B cell (primary cell): ENCODE results near the gene PMVK. TPM values are rescaled to one million over a fixed set of nuclear protein-coding genes. Genes with fewer than 3 reads are reported as not detected.

Experiments used
- ATAC-seq: fragments of 200-7000 bp; cut with Tn5 transposase; one replicate; pipeline ENCODE4 v1.10.0; 2021; ENCODE audit warnings: low read depth, mild to moderate bottlenecking, moderate number of reproducible peaks, moderate library complexity
- CTCF ChIA-PET: fragments of 350-600 bp; sonication (Branson Sonifier 250); formaldehyde crosslinking; loops from one replicate; lab custom pipeline; 2021; ENCODE audit warnings: antibody characterized with exemption, inconsistent platforms; lab: Charles Lee
- POLR2A ChIA-PET: fragments of 350-600 bp; sonication (Branson Sonifier 250); formaldehyde crosslinking; loops from one replicate; lab custom pipeline; 2021; ENCODE audit warnings: antibody characterized with exemption; lab: Charles Lee
- DNase-seq: peaks from one replicate; pipeline ENCODE4 v3.0.0; 2013
- H2AFZ ChIP-seq: 2 replicates; pipeline ENCODE4 v1.6.1; 2012; ENCODE audit warnings: mild to moderate bottlenecking, low read depth, low read length; ENCODE audit not compliant: insufficient read depth, poor library complexity, severe bottlenecking
- H3K27ac ChIP-seq, 2 donors: 1 replicate in 1 of 2; 2 replicates in 1 of 2; pipeline ENCODE4 v1.5.1; 2012 to 2013; ENCODE audit warnings: low read length in 2 of 2, mild to moderate bottlenecking in 2 of 2, moderate library complexity in 1 of 2
- H3K27me3 ChIP-seq, 4 experiments: fragments of 200-600 bp in 1 of 4; sonication (generic) in 1 of 4; replicated peaks in 1 of 4; 1 replicate in 2 of 4; 2 replicates in 2 of 4; pipeline versions ENCODE4 v1.6.1 to v1.7.0; 2013 to 2016; ENCODE audit warnings: low read length in 3 of 4, mild to moderate bottlenecking in 2 of 4, mixed read lengths in 1 of 4, moderate library complexity in 1 of 4; ENCODE audit not compliant: insufficient read depth in 4 of 4, control insufficient read depth in 3 of 4; ENCODE audit errors: control extremely low read depth in 1 of 4
- H3K36me3 ChIP-seq, 2 experiments: replicated peaks in 1 of 2; 1 replicate in 1 of 2; 2 replicates in 1 of 2; pipeline versions ENCODE4 v1.6.1 to v1.7.1; 2013; ENCODE audit warnings: low read length in 1 of 2; ENCODE audit not compliant: insufficient read depth in 2 of 2, control insufficient read depth in 1 of 2; ENCODE audit errors: control extremely low read depth in 1 of 2, extremely low read depth in 1 of 2
- H3K4me1 ChIP-seq, 2 donors: fragments of 200-600 bp in 1 of 2; sonication (generic) in 1 of 2; 1 replicate in 1 of 2; 2 replicates in 1 of 2; pipeline versions ENCODE4 v1.5.1 to v1.6.1; 2013 to 2017; ENCODE audit warnings: low read length in 2 of 2; ENCODE audit not compliant: control insufficient read depth in 2 of 2, insufficient read depth in 2 of 2
- H3K4me2 ChIP-seq: replicated peaks from 2 replicates; pipeline ENCODE3; 2012; ENCODE audit warnings: mild to moderate bottlenecking, low read depth, low read length; ENCODE audit not compliant: poor library complexity, severe bottlenecking
- H3K4me3 ChIP-seq, 5 experiments: fragments of 200-600 bp in 1 of 5; sonication (generic) in 1 of 5; 1 replicate in 3 of 5; 2 replicates in 2 of 5; pipeline versions ENCODE4 v1.5.1 to v1.7.0; 2011 to 2016; ENCODE audit warnings: low read length in 4 of 5, mild to moderate bottlenecking in 4 of 5, low read depth in 2 of 5, control low read depth in 1 of 5, moderate library complexity in 1 of 5; ENCODE audit not compliant: insufficient read depth in 1 of 5; ENCODE audit errors: control extremely low read depth in 1 of 5, extremely low read depth in 1 of 5
- H3K79me2 ChIP-seq: fragments of 200-600 bp; sonication (generic); one replicate; pipeline ENCODE4 v1.6.0; 2016; ENCODE audit warnings: low read length; ENCODE audit not compliant: control insufficient read depth, insufficient read depth
- H3K9ac ChIP-seq: fragments of 200-600 bp; sonication (generic); 2 replicates; pipeline ENCODE4 v1.6.1; 2017; ENCODE audit warnings: mild to moderate bottlenecking, low read length, moderate library complexity
- H3K9me3 ChIP-seq, 3 donors: one replicate each; pipeline versions ENCODE4 v1.6.1 to v1.7.1; 2013; ENCODE audit warnings: low read length in 2 of 3; ENCODE audit not compliant: control insufficient read depth in 2 of 3, insufficient read depth in 1 of 3; ENCODE audit errors: control extremely low read depth in 1 of 3
- H4K20me1 ChIP-seq: 2 replicates; pipeline ENCODE4 v1.6.0; 2012; ENCODE audit warnings: mild to moderate bottlenecking, low read length; ENCODE audit not compliant: insufficient read depth, control insufficient read depth, poor library complexity, severe bottlenecking
- H3K27ac Mint-ChIP-seq: one replicate; pipeline ENCODE4 v1.8.0; 2021; ENCODE audit warnings: mixed read lengths
- H3K27me3 Mint-ChIP-seq: one replicate; pipeline ENCODE4 v1.8.0; 2021; ENCODE audit warnings: mixed read lengths
- H3K4me1 Mint-ChIP-seq: one replicate; pipeline ENCODE4 v1.8.0; 2021; ENCODE audit warnings: mixed read lengths
- H3K4me3 Mint-ChIP-seq: one replicate; pipeline ENCODE4 v1.8.0; 2021; ENCODE audit warnings: mixed read lengths
- H3K9me3 Mint-ChIP-seq: one replicate; pipeline ENCODE4 v1.8.0; 2022; ENCODE audit warnings: mixed read lengths; ENCODE audit not compliant: insufficient read depth
- EZH2 ChIP-seq: IDR thresholded peaks from 2 replicates; pipeline ENCODE4 v1.6.1; 2012; ENCODE audit warnings: borderline replicate concordance, low read depth, mild to moderate bottlenecking, moderate library complexity, low read length; ENCODE audit not compliant: insufficient read depth, poor library complexity, severe bottlenecking
- WGBS: methylation state at CpG from one replicate; pipeline ENCODE4 v1.1.5; 2013; ENCODE audit warnings: missing lambda C conversion rate; ENCODE audit not compliant: insufficient coverage; 5-methylcytosine and 5-hydroxymethylcytosine counted together
- intact Hi-C: fragments of 100-400 bp; cut with micrococcal nuclease; formaldehyde crosslinking; loops from one replicate; pipeline ENCODE4 v1.10.0; 2022
- polyA plus RNA-seq: library from polyadenylated mRNA; depleted of rRNA; stranded (reverse); fragments of >200 nt; gene quantifications from 2 replicates; pipeline ENCODE4 v1.2.3, GENCODE V29; 2012
- total RNA-seq, 2 donors: library from RNA; stranded (reverse); fragments of 120-200 nt in 1 of 2; gene quantifications; 1 replicate in 1 of 2; 2 replicates in 1 of 2; pipeline versions ENCODE4 v1.2.3 to v1.2.4, GENCODE V29; 2013 to 2022
- TF ChIP-seq, protein P1 (sequence below): fragments of 200-600 bp; IDR thresholded peaks from one replicate; pipeline ENCODE4 v1.8.0; 2022; ENCODE audit warnings: antibody characterized with exemption, mild to moderate bottlenecking

The PMVK gene
- total and polyA plus RNA-seq, 2 donors (not counting 1 experiment from before 2014, with no cell fraction given): 15.0 to 15.4 TPM

GRCh38 chr1:154881820-154882535 lies 54.5 kb downstream of the PMVK start:
- Histone ChIP-seq H3K4me2 (no peak overlapping the region), H3K4me3 (no peak overlapping the region), H3K27me3 (no peaks in the 10 kb centered on the region), H3K27ac (no peak overlapping the region), H2AFZ (no peak overlapping the region), H4K20me1 (no peaks in the 10 kb centered on the region), H3K9me3 (no peaks in the 10 kb centered on the region), H3K9ac (no peak overlapping the region), H3K36me3 (no peaks in the 10 kb centered on the region), H3K4me1 (peaks cover 0 to 2% of the 10 kb centered on the region in 2 donors), H3K79me2 (no peaks in the 10 kb centered on the region)
- TF ChIP-seq EZH2: no peak
- TF ChIP-seq, protein P1, sequence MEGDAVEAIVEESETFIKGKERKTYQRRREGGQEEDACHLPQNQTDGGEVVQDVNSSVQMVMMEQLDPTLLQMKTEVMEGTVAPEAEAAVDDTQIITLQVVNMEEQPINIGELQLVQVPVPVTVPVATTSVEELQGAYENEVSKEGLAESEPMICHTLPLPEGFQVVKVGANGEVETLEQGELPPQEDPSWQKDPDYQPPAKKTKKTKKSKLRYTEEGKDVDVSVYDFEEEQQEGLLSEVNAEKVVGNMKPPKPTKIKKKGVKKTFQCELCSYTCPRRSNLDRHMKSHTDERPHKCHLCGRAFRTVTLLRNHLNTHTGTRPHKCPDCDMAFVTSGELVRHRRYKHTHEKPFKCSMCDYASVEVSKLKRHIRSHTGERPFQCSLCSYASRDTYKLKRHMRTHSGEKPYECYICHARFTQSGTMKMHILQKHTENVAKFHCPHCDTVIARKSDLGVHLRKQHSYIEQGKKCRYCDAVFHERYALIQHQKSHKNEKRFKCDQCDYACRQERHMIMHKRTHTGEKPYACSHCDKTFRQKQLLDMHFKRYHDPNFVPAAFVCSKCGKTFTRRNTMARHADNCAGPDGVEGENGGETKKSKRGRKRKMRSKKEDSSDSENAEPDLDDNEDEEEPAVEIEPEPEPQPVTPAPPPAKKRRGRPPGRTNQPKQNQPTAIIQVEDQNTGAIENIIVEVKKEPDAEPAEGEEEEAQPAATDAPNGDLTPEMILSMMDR: no peak
- Mint-ChIP-seq H3K27ac (no peak overlapping the region), H3K27me3 (no peaks in the 10 kb centered on the region), H3K4me1 (no peaks in the 10 kb centered on the region), H3K9me3 (no peaks in the 10 kb centered on the region), H3K4me3 (no peak overlapping the region)
- ChIA-PET CTCF (interaction anchor here (0.6 to 2.1 kb wide), 9 partner anchors 9 to 403 kb away, joined by 3 to 9 read pairs (median 4); partner anchors contain the start of gene KCNN3), POLR2A (no interaction called here)
- ATAC-seq (no peak), DNase-seq (no peak)
- WGBS: 100% methylated on average over 4 of the region's 10 CpGs
- intact Hi-C loops: no loop called here

- Histone ChIP-seq H3K4me1 (peaks cover 0 to 2% of the 10 kb centered on the region in 2 donors), H3K9ac (no peak overlapping the region), H2AFZ (no peak overlapping the region), H3K4me2 (no peak overlapping the region), H3K79me2 (no peaks in the 10 kb centered on the region), H3K36me3 (no peaks in the 10 kb centered on the region), H3K9me3 (no peaks in the 10 kb centered on the region), H3K27me3 (no peaks in the 10 kb centered on the region), H3K4me3 (no peak overlapping the region), H4K20me1 (no peaks in the 10 kb centered on the region), H3K27ac (no peak overlapping the region)
- intact Hi-C loops: no loop called here
- ChIA-PET CTCF (interaction anchor here (0.9 to 2.1 kb wide), 6 partner anchors 8 to 401 kb away, joined by 3 to 9 read pairs (median 4); partner anchors contain the start of gene KCNN3), POLR2A (interaction anchor here (0.7 kb wide), 1 partner anchor 490 kb away, joined by 5 read pairs; no protein-coding TSS in a partner anchor)
- no peaks in the 10 kb centered on the region for H3K4me1 Mint-ChIP-seq
- 95% methylated on average over 4 of the region's 5 CpGs for WGBS
- no peaks in the 10 kb centered on the region for H3K9me3 Mint-ChIP-seq
- H3K4me3 Mint-ChIP-seq: no peak overlapping the region
- H3K27ac Mint-ChIP-seq: no peak overlapping the region
- TF ChIP-seq, protein P1: no peak
- TF ChIP-seq EZH2: no peak
- ATAC-seq (no peak), DNase-seq (no peak)
- no peaks in the 10 kb centered on the region for H3K27me3 Mint-ChIP-seq
These were observed 55.8 kb downstream of the PMVK start for GRCh38 chr1:154880671-154881070.
